Left ventricle myocardium inferior (tissue), 1 donor: ENCODE data around the gene UPF1. TPM values are rescaled to one million over a fixed set of nuclear protein-coding genes. Genes with fewer than 3 reads are reported as not detected.

Experiments
- DNase-seq: peaks from one replicate; pipeline ENCODE4 v3.0.0-alpha.2; 2020
- H3K27ac ChIP-seq: fragments of 200-600 bp; replicated peaks from 2 replicates; pipeline ENCODE4 v1.8.0; 2021
- H3K27me3 ChIP-seq: fragments of 200-600 bp; 2 replicates; pipeline ENCODE4 v1.8.0; 2021; ENCODE audit warnings: low read depth
- H3K36me3 ChIP-seq: fragments of 200-600 bp; 2 replicates; pipeline ENCODE4 v1.8.0; 2021
- H3K4me1 ChIP-seq: fragments of 200-600 bp; 2 replicates; pipeline ENCODE4 v1.8.0; 2021
- H3K4me3 ChIP-seq: fragments of 200-600 bp; 2 replicates; pipeline ENCODE4 v1.8.0; 2021; ENCODE audit warnings: mild to moderate bottlenecking, moderate library complexity
- H3K9me3 ChIP-seq: fragments of 200-600 bp; replicated peaks from 2 replicates; pipeline ENCODE4 v1.8.0; 2021
- intact Hi-C: fragments of 100-400 bp; cut with micrococcal nuclease; formaldehyde crosslinking; loops from one replicate; pipeline ENCODE4 v1.11.0; 2022
- total RNA-seq: library from RNA; stranded (reverse); fragmentation: NEBNext Ultra II Directional; extraction: Animal tissue kit (Norgen Biotek cat#: 25700); gene quantifications from one replicate; pipeline ENCODE4 v1.2.1, GENCODE V29; 2021
- TF ChIP-seq, protein P1 (sequence below): fragments of 200-600 bp; IDR thresholded peaks from 2 replicates; pipeline ENCODE4 v1.8.0; 2021; ENCODE audit warnings: antibody characterized with exemption, mild to moderate bottlenecking, borderline replicate concordance
- donor health status: DM: no; HTN: yes; CAD: no; lungs with severe emphysema.

UPF1 gene
- total RNA-seq, 1 donor from 2014 or later = 32.3 TPM

DNA sequence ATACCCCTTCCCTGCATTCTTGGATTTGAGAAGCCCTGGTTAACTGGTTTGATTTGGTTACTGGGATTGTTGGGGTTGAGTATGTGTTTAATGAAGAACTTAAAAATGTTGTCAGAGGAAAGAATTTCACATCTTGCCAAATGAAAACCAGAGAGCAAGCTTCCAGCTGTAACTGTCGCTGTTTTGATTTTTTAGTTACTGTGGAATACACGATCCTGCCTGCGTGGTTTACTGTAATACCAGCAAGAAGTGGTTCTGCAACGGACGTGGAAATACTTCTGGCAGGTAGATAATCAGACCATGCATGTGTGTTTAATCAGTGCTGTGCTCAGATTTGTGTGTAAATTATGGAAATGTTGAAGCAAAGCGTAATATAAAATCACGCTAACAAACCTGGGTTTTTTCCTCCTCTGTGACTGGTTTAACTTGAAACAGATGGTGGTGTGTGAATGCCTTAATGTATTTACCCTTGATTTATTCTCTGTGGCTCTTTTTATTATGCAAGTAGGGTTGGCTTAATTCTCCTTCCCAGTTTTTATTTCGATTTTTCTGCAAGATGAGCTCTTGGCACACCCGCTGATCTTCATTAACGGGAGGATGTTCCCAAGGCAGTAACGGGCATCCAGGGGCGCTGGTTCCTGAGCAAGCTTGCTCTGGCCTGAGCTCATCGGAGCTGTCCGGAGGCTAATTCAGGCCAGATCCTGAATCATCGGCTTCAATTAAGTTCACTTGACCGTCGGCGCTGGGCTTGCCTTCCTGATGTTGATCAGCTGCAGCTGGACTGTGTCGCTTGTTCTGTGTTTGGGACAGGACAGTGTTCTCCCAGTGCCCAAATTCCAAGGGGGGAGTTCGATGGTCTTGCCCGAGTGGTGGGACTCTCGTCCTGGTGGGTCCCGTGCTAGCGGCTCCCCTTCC lies 16.0 kb downstream of the UPF1 start:
- intact Hi-C loops = no loop called here
- Histone ChIP-seq H3K9me3 (no peaks in the 10 kb centered on the region), H3K4me3 (peak overlapping the region; percentile 38), H3K4me1 (peaks cover 84% of the 10 kb centered on the region), H3K27ac (peak overlapping the region; percentile 89), H3K36me3 (peaks cover 28% of the 10 kb centered on the region), H3K27me3 (no peaks in the 10 kb centered on the region)
- DNase-seq = no peak
- TF ChIP-seq, protein P1, sequence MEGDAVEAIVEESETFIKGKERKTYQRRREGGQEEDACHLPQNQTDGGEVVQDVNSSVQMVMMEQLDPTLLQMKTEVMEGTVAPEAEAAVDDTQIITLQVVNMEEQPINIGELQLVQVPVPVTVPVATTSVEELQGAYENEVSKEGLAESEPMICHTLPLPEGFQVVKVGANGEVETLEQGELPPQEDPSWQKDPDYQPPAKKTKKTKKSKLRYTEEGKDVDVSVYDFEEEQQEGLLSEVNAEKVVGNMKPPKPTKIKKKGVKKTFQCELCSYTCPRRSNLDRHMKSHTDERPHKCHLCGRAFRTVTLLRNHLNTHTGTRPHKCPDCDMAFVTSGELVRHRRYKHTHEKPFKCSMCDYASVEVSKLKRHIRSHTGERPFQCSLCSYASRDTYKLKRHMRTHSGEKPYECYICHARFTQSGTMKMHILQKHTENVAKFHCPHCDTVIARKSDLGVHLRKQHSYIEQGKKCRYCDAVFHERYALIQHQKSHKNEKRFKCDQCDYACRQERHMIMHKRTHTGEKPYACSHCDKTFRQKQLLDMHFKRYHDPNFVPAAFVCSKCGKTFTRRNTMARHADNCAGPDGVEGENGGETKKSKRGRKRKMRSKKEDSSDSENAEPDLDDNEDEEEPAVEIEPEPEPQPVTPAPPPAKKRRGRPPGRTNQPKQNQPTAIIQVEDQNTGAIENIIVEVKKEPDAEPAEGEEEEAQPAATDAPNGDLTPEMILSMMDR = peak; percentile 36

DNA sequence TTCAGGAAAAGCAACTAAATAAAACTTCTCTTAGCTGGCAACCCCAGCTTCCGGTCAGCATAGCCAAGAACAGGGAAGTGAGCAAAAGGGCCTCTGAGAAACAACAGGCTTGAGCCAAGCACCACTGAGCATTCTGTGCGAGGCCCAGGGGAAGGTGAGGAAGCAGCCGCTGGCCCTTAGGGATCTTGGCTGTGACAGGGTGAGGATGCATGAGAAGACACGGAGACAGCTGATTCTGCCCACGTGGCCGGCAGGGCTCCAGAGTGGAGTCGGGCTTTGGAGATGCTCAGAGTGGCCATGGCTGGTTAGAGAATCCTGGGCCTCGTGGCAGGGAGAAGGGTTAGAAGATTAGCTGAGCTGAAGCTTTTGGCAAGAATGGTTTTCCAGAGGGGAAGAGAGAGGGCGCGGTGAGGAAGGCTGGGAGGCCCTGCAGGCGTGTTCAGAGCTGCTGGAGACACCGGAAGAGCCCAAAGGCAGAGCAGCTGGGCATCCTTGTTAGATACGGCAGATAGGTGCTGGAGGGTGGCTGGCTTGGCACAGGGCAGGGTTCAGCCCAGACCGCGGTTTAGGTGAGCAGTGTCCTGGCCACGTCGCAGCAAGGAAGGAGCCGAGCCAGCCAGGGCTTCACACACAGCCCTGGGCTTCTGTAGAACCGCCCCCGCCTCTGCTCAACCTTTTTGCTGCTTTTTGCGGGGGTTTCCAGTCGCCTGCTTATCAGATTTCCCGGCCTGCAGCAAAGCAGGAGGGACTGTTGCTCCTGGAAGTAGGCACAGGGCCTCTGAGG lies 17.3 kb downstream of the UPF1 start:
- Histone ChIP-seq H3K27ac (peak overlapping the region; percentile 89), H3K9me3 (no peaks in the 10 kb centered on the region), H3K4me1 (peaks cover 73% of the 10 kb centered on the region), H3K36me3 (peaks cover 40% of the 10 kb centered on the region), H3K27me3 (no peaks in the 10 kb centered on the region), H3K4me3 (peak overlapping the region; percentile 38)
- intact Hi-C loops = no loop called here
- TF ChIP-seq, protein P1 = no peak
- peak; percentile 79 for DNase-seq

DNA sequence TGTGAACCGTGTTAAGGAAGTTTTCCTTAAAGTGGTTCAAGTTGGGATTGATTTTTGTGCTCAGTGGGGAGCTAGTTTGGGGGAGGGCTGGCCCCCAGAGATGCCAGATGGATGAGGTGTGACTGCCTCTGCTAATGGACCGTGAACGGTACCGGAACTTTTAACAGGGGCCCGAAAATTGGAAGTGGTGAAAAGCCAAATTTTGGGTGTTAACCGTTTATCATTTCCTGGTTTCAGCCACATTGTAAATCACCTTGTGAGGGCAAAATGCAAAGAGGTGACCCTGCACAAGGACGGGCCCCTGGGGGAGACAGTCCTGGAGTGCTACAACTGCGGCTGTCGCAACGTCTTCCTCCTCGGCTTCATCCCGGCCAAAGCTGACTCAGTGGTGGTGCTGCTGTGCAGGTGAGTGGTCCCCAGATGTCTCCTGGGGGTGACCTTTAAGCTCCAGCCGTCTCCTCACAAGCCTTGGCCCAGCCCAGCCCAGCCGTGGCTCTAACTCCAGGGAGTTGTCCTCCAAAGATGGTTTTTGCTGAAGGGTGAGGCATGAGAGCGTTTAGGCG lies 18.2 kb downstream of the UPF1 start:
- Histone ChIP-seq H3K27ac (peak overlapping the region; percentile 89), H3K4me3 (peak overlapping the region; percentile 38), H3K9me3 (no peaks in the 10 kb centered on the region), H3K36me3 (peaks cover 49% of the 10 kb centered on the region), H3K27me3 (no peaks in the 10 kb centered on the region), H3K4me1 (peaks cover 64% of the 10 kb centered on the region)
- intact Hi-C loops = no loop called here
- TF ChIP-seq, protein P1 = no peak
- no peak for DNase-seq

DNA sequence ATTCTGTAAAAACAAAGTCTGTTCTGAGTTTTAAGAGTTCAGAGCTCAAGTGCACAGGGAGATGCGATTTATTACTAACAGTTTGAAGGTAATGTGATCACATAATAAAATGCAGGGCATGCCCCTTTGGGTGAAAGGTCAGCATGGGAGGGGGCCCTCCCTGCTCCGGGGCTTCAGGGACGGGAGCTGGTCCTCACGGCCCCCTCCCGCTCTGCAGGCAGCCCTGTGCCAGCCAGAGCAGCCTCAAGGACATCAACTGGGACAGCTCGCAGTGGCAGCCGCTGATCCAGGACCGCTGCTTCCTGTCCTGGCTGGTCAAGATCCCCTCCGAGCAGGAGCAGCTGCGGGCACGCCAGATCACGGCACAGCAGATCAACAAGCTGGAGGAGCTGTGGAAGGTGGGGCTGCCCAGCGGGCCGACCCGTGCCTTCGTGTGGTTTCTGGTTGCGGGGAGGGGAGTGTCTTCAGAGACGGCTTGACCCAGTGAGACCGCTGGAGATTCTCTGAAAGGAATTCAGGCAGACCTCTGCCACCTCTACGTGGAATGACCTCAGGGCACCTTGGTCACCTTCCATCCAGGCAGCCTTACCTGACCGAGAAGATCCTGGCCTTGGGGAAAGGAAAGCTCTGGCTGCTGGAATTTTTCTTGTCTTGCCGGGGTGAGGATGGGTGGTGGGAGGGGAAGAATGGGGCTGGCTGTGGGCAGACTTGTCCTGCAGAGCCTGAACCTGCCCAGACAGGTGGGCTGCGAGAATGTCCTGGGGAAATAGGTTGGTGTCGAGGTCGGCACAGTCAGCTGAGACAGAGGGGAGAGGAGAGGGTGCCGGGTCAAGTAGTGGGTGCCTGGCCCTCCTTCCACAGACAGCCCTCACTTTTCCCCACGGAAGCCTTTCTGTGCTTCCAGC lies 19.0 kb downstream of the UPF1 start:
- TF ChIP-seq, protein P1 = no peak
- H3K27ac ChIP-seq = peak overlapping the region; percentile 89
- no peak for DNase-seq
- H3K4me1 ChIP-seq = peaks cover 56% of the 10 kb centered on the region
- no peak overlapping the region for H3K4me3 ChIP-seq
- H3K36me3 ChIP-seq = peaks cover 57% of the 10 kb centered on the region
- intact Hi-C loops = no loop called here
- H3K9me3 ChIP-seq = no peaks in the 10 kb centered on the region
- H3K27me3 ChIP-seq = no peaks in the 10 kb centered on the region
